Measurements from ENCODE around the gene CMAS.

- TF ChIP-seq CTCF (conservative IDR thresholded peaks at IDR 0.05 in 1 of 2, IDR thresholded peaks at IDR 0.05 in 1 of 2; ENCODE audit: low read depth in 1 of 2, low read length in 2 of 2) (no peak), EZH2 (IDR thresholded peaks at IDR 0.05; ENCODE audit: low read length, missing control alignments) (no peak)
Measured at GRCh38 chr12:22008196-22008595, 37.8 kb upstream of the CMAS start.
